HEK293 (cell line): ENCODE measurements around the gene RPL22.

ENCODE experiments used
- CTCF ChIA-PET: fragments of 350-600 bp; formaldehyde crosslinking; extraction: SDS; loops from one replicate; lab custom pipeline; 2021; ENCODE audit warnings: antibody characterized with exemption; lab: Yijun Ruan, JAX
- POLR2A ChIA-PET: fragments of 300-600 bp; formaldehyde crosslinking; extraction: SDS; loops from one replicate; lab custom pipeline; 2020; ENCODE audit warnings: antibody characterized with exemption, inconsistent platforms; lab: Yijun Ruan, JAX
- H3K27ac ChIP-seq: fragments of 200-500 bp; sonication (Bioruptor generic); 2 replicates; pipeline ENCODE4 v1.5.1; 2014; ENCODE audit warnings: low read depth, low read length, control low read depth, inconsistent platforms; ENCODE audit errors: extremely low read depth
- H3K36me3 ChIP-seq, 2 experiments: fragments of 200-500 bp in 1 of 2; sonication (Bioruptor generic) in 1 of 2; 1 replicate in 1 of 2; 2 replicates in 1 of 2; pipeline ENCODE4 v1.5.1; 2014 to 2017; ENCODE audit warnings: inconsistent platforms in 2 of 2, low read length in 2 of 2; ENCODE audit not compliant: control insufficient read depth in 2 of 2, insufficient read depth in 1 of 2
- H3K4me1 ChIP-seq: fragments of 200-500 bp; sonication (Bioruptor generic); 2 replicates; pipeline ENCODE4 v1.5.1; 2014; ENCODE audit warnings: mild to moderate bottlenecking, low read length, inconsistent platforms; ENCODE audit not compliant: control insufficient read depth, insufficient read depth
- H3K4me3 ChIP-seq: 2 replicates; pipeline ENCODE4 v1.5.1; 2011; ENCODE audit warnings: low read depth, mild to moderate bottlenecking, control low read depth, low read length, moderate library complexity
- H3K9me3 ChIP-seq: fragments of 200-500 bp; sonication (Bioruptor generic); 2 replicates; pipeline ENCODE4 v1.5.1; 2014; ENCODE audit warnings: low read depth, low read length, inconsistent platforms; ENCODE audit not compliant: control insufficient read depth, insufficient read depth
- BCL11B ChIP-seq: fragments of 450-650 bp; formaldehyde crosslinking; IDR thresholded peaks from 2 replicates; pipeline ENCODE4 v1.5.1; 2016; ENCODE audit warnings: low read depth, missing biosample characterization, missing genetic modification characterization
- SCRT1 ChIP-seq: fragments of 450-650 bp; formaldehyde crosslinking; IDR thresholded peaks from 2 replicates; pipeline ENCODE4 v1.5.1; 2016; ENCODE audit warnings: missing biosample characterization, missing genetic modification characterization, borderline replicate concordance
- ZBTB10 ChIP-seq: fragments of 450-650 bp; formaldehyde crosslinking; IDR thresholded peaks from 2 replicates; pipeline ENCODE4 v1.5.1; 2016; ENCODE audit warnings: missing biosample characterization, missing genetic modification characterization
- ZBTB11 ChIP-seq: fragments of 450-650 bp; formaldehyde crosslinking; conservative IDR thresholded peaks from 2 replicates; pipeline ENCODE4 v1.5.1; 2016; ENCODE audit warnings: low read depth, missing biosample characterization, missing genetic modification characterization
- ZBTB20 ChIP-seq: fragments of 450-650 bp; formaldehyde crosslinking; IDR thresholded peaks from 2 replicates; pipeline ENCODE4 v1.5.1; 2016; ENCODE audit warnings: missing biosample characterization, missing genetic modification characterization
- ZNF10 ChIP-seq: fragments of 450-650 bp; formaldehyde crosslinking; IDR thresholded peaks from 2 replicates; pipeline ENCODE4 v1.5.1; 2017; ENCODE audit warnings: missing biosample characterization, missing genetic modification characterization
- ZNF19 ChIP-seq: fragments of 450-650 bp; formaldehyde crosslinking; IDR thresholded peaks from 2 replicates; pipeline ENCODE4; 2016; ENCODE audit warnings: missing biosample characterization, missing genetic modification characterization, low read depth
- ZNF239 ChIP-seq: fragments of 450-650 bp; formaldehyde crosslinking; IDR thresholded peaks from 2 replicates; pipeline ENCODE4 v1.5.1; 2016; ENCODE audit warnings: missing biosample characterization, missing genetic modification characterization
- ZNF24 ChIP-seq: fragments of 450-650 bp; formaldehyde crosslinking; IDR thresholded peaks from 2 replicates; pipeline ENCODE4 v1.5.1; 2016; ENCODE audit warnings: missing biosample characterization, missing genetic modification characterization
- ZNF280C ChIP-seq: fragments of 450-650 bp; formaldehyde crosslinking; IDR thresholded peaks from 2 replicates; pipeline ENCODE4 v1.5.1; 2016; ENCODE audit warnings: missing biosample characterization, missing genetic modification characterization
- ZNF423 ChIP-seq: fragments of 450-650 bp; formaldehyde crosslinking; IDR thresholded peaks from 2 replicates; pipeline ENCODE4 v1.5.1; 2016; ENCODE audit warnings: missing biosample characterization, missing genetic modification characterization
- ZNF449 ChIP-seq: fragments of 450-650 bp; formaldehyde crosslinking; IDR thresholded peaks from 2 replicates; pipeline ENCODE4 v1.5.1; 2017; ENCODE audit warnings: missing biosample characterization, mild to moderate bottlenecking, missing genetic modification characterization, moderate library complexity
- ZNF501 ChIP-seq: fragments of 450-650 bp; formaldehyde crosslinking; IDR thresholded peaks from 2 replicates; pipeline ENCODE4 v1.5.1; 2016; ENCODE audit warnings: missing biosample characterization, missing genetic modification characterization
- ZNF514 ChIP-seq: fragments of 450-650 bp; formaldehyde crosslinking; IDR thresholded peaks from 2 replicates; pipeline ENCODE4 v1.5.1; 2016; ENCODE audit warnings: missing biosample characterization, missing genetic modification characterization
- ZNF561 ChIP-seq: fragments of 450-650 bp; IDR thresholded peaks from 2 replicates; pipeline ENCODE4 v1.5.1; 2018; ENCODE audit warnings: missing biosample characterization, missing genetic modification characterization, borderline replicate concordance
- ZNF580 ChIP-seq: fragments of 450-650 bp; formaldehyde crosslinking; IDR thresholded peaks from 2 replicates; pipeline ENCODE4 v1.5.1; 2016; ENCODE audit warnings: missing biosample characterization, missing genetic modification characterization
- ZNF596 ChIP-seq: fragments of 450-650 bp; IDR thresholded peaks from 2 replicates; pipeline ENCODE4 v1.5.0; 2018; ENCODE audit warnings: missing biosample characterization, mild to moderate bottlenecking, missing genetic modification characterization, moderate library complexity
- ZNF626 ChIP-seq: fragments of 450-650 bp; sonication (Bioruptor Pico); formaldehyde crosslinking; IDR thresholded peaks from 2 replicates; pipeline ENCODE4 v1.5.1; 2018; ENCODE audit warnings: missing biosample characterization, missing genetic modification characterization, inconsistent platforms
- ZNF677 ChIP-seq: fragments of 450-650 bp; IDR thresholded peaks from 2 replicates; pipeline ENCODE4 v1.5.0; 2018; ENCODE audit warnings: missing biosample characterization, mild to moderate bottlenecking, missing genetic modification characterization, moderate library complexity
- ZNF747 ChIP-seq: fragments of 450-650 bp; formaldehyde crosslinking; IDR thresholded peaks from 2 replicates; pipeline ENCODE4 v1.5.1; 2016; ENCODE audit warnings: missing biosample characterization, missing genetic modification characterization
- ZNF792 ChIP-seq: fragments of 450-650 bp; formaldehyde crosslinking; IDR thresholded peaks from 2 replicates; pipeline ENCODE4 v1.5.1; 2016; ENCODE audit warnings: missing biosample characterization, missing genetic modification characterization
- ZXDB ChIP-seq: fragments of 450-650 bp; formaldehyde crosslinking; IDR thresholded peaks from 2 replicates; pipeline ENCODE4 v1.5.1; 2016; ENCODE audit warnings: missing biosample characterization, missing genetic modification characterization

RPL22 gene

GRCh38 chr1:6198646-6199297, 623 bp downstream of the RPL22 start:
- ChIA-PET CTCF (interaction anchor here (0.5 to 2.9 kb wide), 5 partner anchors 9 to 340 kb away, joined by 3 to 12 read pairs (median 3); no protein-coding TSS in a partner anchor), POLR2A (interaction anchor here (1.0 to 2.1 kb wide), 2 partner anchors 37 to 40 kb away, joined by 3 to 7 read pairs; partner anchors contain the start of gene ICMT)
- no peaks in the 10 kb centered on the region for H3K9me3 ChIP-seq
- peaks cover 31 to 45% of the 10 kb centered on the region in 2 experiments; a peak in 2 of 3 replicates for H3K36me3 ChIP-seq
- TF ChIP-seq ZBTB10 (0 out of 2 replicates have a peak, but pooled peaks have one; percentile 36), ZNF19 (tag by site-specific recombination) (no peak), ZNF449 (peak; percentile 84), ZXDB (tag by site-specific recombination) (no peak), ZNF792 (no peak), ZBTB11 (tag by site-specific recombination) (0 out of 2 replicates have a peak, but pooled peaks have one; percentile 13), ZNF626 (tag by site-specific recombination) (no peak), ZNF501 (tag by site-specific recombination) (no peak), ZNF239 (tag by site-specific recombination) (no peak)
- H3K27ac ChIP-seq: peak overlapping the region; percentile 76
- peak overlapping the region; percentile 99 for H3K4me3 ChIP-seq
- H3K4me1 ChIP-seq: peaks cover 4% of the 10 kb centered on the region; the same call in 1 of the 2 replicates

- Histone ChIP-seq H3K4me3 (peak overlapping the region; percentile 99), H3K36me3 (peaks cover 40 to 54% of the 10 kb centered on the region in 2 experiments; a peak in 2 of 3 replicates)
- CTCF ChIA-PET: interaction anchor here (0.9 to 2.9 kb wide), 3 partner anchors 8 to 48 kb away, joined by 3 to 12 read pairs (median 5); no protein-coding TSS in a partner anchor
These were observed 1.5 kb downstream of the RPL22 start for GRCh38 chr1:6197746-6198427.

More at GRCh38 chr1:6197746-6198427, 1.5 kb downstream of the RPL22 start:
- no peak for TF ChIP-seq ZNF580 (tag by site-specific recombination)
- no peak for TF ChIP-seq BCL11B (tag by site-specific recombination)
- TF ChIP-seq SCRT1 (tag by site-specific recombination): no peak
- TF ChIP-seq ZNF561: no peak
- no peak for TF ChIP-seq ZNF514
- no peak for TF ChIP-seq ZNF677 (tag by site-specific recombination)
- no peak for TF ChIP-seq ZNF24 (tag by site-specific recombination)
- no peak for TF ChIP-seq ZNF596 (tag by site-specific recombination)
- no peak for TF ChIP-seq ZNF280C (tag by site-specific recombination)
- no peak for TF ChIP-seq ZNF10 (tag by site-specific recombination)
- no peak for TF ChIP-seq ZBTB20 (tag by site-specific recombination)
- TF ChIP-seq ZNF747 (tag by site-specific recombination): no peak
- TF ChIP-seq ZNF423: no peak
- TF ChIP-seq, all 188 proteins: peak for 0
- peaks cover 4% of the 10 kb centered on the region; the same call in 1 of the 2 replicates for H3K4me1 ChIP-seq
- H3K27ac ChIP-seq: no peak overlapping the region
- POLR2A ChIA-PET: interaction anchor here (0.8 to 1.0 kb wide), 2 partner anchors 37 to 50 kb away, joined by 3 read pairs; no protein-coding TSS in a partner anchor
- H3K9me3 ChIP-seq: no peaks in the 10 kb centered on the region
